Prostate gland (tissue), 2 donors: ENCODE data around the gene PLOD2.

ENCODE experiments used
- CTCF ChIP-seq, 4 experiments: fragments of 200-600 bp in 2 of 4; fragments of 450-650 bp in 2 of 4; sonication (generic) in 2 of 4; IDR thresholded peaks; 1 replicate in 3 of 4; 2 replicates in 1 of 4; pipeline ENCODE4 v1.5.1; 2016 to 2019; ENCODE audit warnings: antibody characterized with exemption in 4 of 4, mild to moderate bottlenecking in 2 of 4, moderate library complexity in 2 of 4
- POLR2A ChIP-seq: fragments of 450-650 bp; IDR thresholded peaks from one replicate; pipeline ENCODE4 v1.6.1; 2016; ENCODE audit warnings: antibody characterized with exemption, mild to moderate bottlenecking
- POLR2AphosphoS5 ChIP-seq: sonication (generic); formaldehyde crosslinking; IDR thresholded peaks from one replicate; pipeline ENCODE4 v1.6.1; 2017; ENCODE audit warnings: antibody characterized with exemption

DNA sequence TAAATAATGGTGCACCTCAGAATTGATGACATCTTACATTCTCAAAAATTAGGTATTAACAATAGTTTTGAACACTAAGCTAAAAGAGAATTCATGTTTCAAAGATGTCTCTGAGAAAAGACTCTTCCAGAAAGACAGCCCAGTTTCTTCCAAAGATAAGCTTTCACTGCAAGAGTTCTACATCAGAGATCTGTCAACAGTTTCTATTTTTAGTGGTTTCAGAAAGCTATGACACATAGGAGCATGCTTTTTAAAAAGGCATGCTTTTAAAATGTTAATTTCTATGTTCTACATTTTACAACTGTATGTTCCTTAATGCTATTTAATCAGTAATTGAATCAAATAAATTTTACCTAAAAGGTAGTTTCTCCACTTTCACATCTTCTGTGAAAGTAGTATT, 88.2 kb downstream of the PLOD2 start:
- TF ChIP-seq POLR2AphosphoS5 (no peak), CTCF (IDR thresholded peaks at IDR 0.05) (no peak), POLR2A (no peak)
